ENCODE data around the gene KCNG1. TPM values are rescaled to one million over a fixed set of nuclear protein-coding genes. Genes with fewer than 3 reads are reported as not detected.

KCNG1 gene
- total and polyA plus RNA-seq, 9 donors, result 0.15 to 4.9 (median 1.1) TPM

GRCh38 chr20:50975701-50976330, 47.1 kb downstream of the KCNG1 start:
- Histone ChIP-seq H3K27ac (no peak overlapping the region), H3K27me3 (no peaks in the 10 kb centered on the region), H3K36me3 (no peaks in the 10 kb centered on the region), H3K4me3 (no peak overlapping the region), H3K9me3 (no peaks in the 10 kb centered on the region), H3K4me1 (ENCODE audit: insufficient read depth) (no peaks in the 10 kb centered on the region)
- DNase-seq, result no peak
- WGBS, 3 donors, result 86 to 89% (median 87%) methylated on average over 10 of the region's 10 CpGs
- TF ChIP-seq, protein P1, sequence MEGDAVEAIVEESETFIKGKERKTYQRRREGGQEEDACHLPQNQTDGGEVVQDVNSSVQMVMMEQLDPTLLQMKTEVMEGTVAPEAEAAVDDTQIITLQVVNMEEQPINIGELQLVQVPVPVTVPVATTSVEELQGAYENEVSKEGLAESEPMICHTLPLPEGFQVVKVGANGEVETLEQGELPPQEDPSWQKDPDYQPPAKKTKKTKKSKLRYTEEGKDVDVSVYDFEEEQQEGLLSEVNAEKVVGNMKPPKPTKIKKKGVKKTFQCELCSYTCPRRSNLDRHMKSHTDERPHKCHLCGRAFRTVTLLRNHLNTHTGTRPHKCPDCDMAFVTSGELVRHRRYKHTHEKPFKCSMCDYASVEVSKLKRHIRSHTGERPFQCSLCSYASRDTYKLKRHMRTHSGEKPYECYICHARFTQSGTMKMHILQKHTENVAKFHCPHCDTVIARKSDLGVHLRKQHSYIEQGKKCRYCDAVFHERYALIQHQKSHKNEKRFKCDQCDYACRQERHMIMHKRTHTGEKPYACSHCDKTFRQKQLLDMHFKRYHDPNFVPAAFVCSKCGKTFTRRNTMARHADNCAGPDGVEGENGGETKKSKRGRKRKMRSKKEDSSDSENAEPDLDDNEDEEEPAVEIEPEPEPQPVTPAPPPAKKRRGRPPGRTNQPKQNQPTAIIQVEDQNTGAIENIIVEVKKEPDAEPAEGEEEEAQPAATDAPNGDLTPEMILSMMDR (IDR thresholded peaks at IDR 0.05), result no peak
- no peak for TF ChIP-seq POLR2A (IDR thresholded peaks at IDR 0.05)
- intact Hi-C loops (cut with DNase I), result no loop called here

GRCh38 chr20:50969912-50970311, 53.0 kb downstream of the KCNG1 start:
- DNase-seq, result no peak

DNA sequence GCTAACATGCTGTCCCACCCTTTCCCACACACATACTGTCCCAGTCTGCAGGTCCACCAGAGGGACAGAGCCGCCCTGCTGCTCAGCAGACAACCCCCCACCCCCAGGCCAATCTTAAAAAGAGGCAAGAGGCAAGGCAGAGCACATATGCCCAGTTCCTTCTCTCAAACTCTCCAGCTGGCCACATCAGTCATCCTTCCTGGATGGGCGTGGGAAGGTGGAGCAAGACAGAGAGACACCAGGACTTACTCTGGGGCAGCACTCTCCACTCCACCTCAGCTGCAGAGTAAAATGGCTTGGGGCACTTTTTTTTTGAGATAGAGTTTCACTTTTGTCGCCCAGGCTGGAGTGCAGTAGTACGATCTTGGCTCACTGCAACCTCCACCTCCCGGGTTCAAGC, 53.5 kb downstream of the KCNG1 start:
- H3K4me1 ChIP-seq (ENCODE audit: insufficient read depth), result no peaks in the 10 kb centered on the region
- H3K9me3 ChIP-seq, result no peaks in the 10 kb centered on the region
- no peaks in the 10 kb centered on the region for H3K36me3 ChIP-seq
- intact Hi-C loops (cut with DNase I), result no loop called here
- no peak for DNase-seq
- no peak overlapping the region for H3K4me3 ChIP-seq
- no peaks in the 10 kb centered on the region for H3K27me3 ChIP-seq
- no peak overlapping the region for H3K27ac ChIP-seq
- TF ChIP-seq EP300 (IDR thresholded peaks at IDR 0.05), result no peak
- no peak for TF ChIP-seq POLR2A (IDR thresholded peaks at IDR 0.05)
- TF ChIP-seq, protein P1 (IDR thresholded peaks at IDR 0.05), result no peak
- 79 to 84% (median 83%) methylated on average over 5 of the region's 5 CpGs for WGBS, 3 donors

More at GRCh38 chr20:50969912-50970311, 53.0 kb downstream of the KCNG1 start:
- Histone ChIP-seq H3K36me3 (no peaks in the 10 kb centered on the region), H3K27ac (no peak overlapping the region), H3K4me3 (no peak overlapping the region), H3K4me1 (ENCODE audit: insufficient read depth) (no peaks in the 10 kb centered on the region), H3K27me3 (no peaks in the 10 kb centered on the region), H3K9me3 (no peaks in the 10 kb centered on the region)
- intact Hi-C loops (cut with DNase I), result no loop called here
- WGBS, 3 donors, result 60 to 75% (median 71%) methylated on average over 8 of the region's 8 CpGs
- no peak for TF ChIP-seq EP300 (IDR thresholded peaks at IDR 0.05)
- TF ChIP-seq, protein P1 (IDR thresholded peaks at IDR 0.05), result no peak
- TF ChIP-seq POLR2A (IDR thresholded peaks at IDR 0.05), result no peak

- intact Hi-C loops (cut with DNase I), result no loop called here
- TF ChIP-seq POLR2A (IDR thresholded peaks at IDR 0.05), result no peak
- TF ChIP-seq, protein P1 (IDR thresholded peaks at IDR 0.05), result no peak
- no peak for TF ChIP-seq EP300 (IDR thresholded peaks at IDR 0.05)
- no peaks in the 10 kb centered on the region for H3K9me3 ChIP-seq
- no peak for DNase-seq
- H3K4me1 ChIP-seq (ENCODE audit: insufficient read depth), result no peaks in the 10 kb centered on the region
- no peaks in the 10 kb centered on the region for H3K27me3 ChIP-seq
- H3K36me3 ChIP-seq, result no peaks in the 10 kb centered on the region
- H3K27ac ChIP-seq, result no peak overlapping the region
- 65 to 75% (median 70%) methylated on average over 9 of the region's 9 CpGs for WGBS, 3 donors
- no peak overlapping the region for H3K4me3 ChIP-seq
Measured at GRCh38 chr20:50968289-50968688, 54.6 kb downstream of the KCNG1 start.
